ENCODE data around the gene ITGB5.

GRCh38 chr3:124762661-124763011, 124.5 kb downstream of the ITGB5 start:
- TF ChIP-seq POLR2A (IDR thresholded peaks at IDR 0.05) = no peak
- no peak for TF ChIP-seq CTCF (IDR thresholded peaks at IDR 0.05)
- no peak for TF ChIP-seq POLR2AphosphoS5 (IDR thresholded peaks at IDR 0.05; ENCODE audit: insufficient read depth in 1 of 2, low read depth in 1 of 2)
